Ecto neural progenitor cell (in vitro differentiated cells): Measurements from ENCODE around the gene GRAMD1A.
"Not testable (repeated sequence)": the region's sequence is repeated elsewhere in the genome, so short reads cannot be mapped to it uniquely, and the experiment has no call there.

Experiments
- DNase-seq: peaks from one replicate; pipeline ENCODE4 v3.0.0-alpha.2; 2018; ENCODE audit warnings: low spot score

Gene GRAMD1A

DNA sequence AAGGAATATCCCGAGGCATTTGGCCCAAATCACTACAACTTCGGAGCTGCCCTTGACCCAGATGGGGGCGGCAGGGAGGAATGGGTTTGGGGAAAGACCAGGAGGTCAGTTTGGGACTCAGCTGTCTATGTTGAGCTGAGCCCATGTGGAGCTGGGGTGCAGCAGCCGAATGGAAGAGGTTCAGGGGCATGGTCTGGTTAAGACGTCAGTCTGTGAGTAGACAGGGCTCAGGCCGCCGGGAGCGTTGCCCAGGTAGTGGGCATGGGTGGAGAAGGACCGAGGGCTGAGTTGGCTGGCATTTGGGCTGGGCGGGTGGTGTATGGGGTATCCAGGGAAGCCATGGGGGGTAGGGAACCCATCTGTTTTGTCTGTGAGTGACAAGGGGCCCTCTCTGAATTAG lies 20.9 kb downstream of the GRAMD1A start:
- DNase-seq: no peak

DNA sequence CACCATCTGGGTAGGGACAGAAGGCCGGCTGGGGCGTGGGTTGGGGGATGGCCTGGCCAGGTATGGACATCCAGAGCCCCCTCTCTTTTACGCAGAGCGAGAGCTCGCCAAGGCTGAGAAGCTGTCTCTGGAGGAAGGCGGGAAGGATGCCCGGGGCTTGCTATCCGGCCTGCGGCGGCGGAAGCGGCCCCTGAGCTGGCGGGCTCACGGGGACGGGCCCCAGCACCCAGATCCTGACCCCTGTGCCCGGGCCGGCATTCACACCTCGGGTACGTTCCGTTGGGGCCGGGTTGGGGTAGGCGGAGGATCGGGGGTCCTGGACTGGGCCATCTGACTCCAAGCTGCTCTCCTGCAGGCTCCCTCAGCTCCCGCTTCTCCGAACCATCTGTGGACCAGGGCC lies 21.5 kb downstream of the GRAMD1A start:
- DNase-seq: no peak

DNA sequence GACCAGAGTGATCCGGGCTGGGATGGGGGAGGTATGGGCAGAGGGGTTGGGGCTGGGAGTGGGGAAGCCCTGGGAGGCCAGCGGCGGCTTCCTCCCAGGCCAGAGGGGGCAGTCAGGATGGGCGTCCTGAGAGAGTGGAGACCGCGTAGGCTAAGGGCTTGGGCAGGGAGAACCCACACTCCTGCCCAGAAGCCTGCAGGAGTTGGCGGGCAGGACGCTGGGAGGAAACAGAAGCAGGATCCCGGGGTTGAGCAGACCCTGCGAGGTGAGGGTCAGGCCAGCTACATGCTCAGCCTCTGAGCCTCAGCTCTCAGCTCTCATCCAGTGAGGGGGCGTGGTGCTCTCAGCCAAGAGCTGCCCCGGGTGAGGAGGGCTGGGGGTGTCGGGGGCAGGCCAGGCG lies 22.3 kb downstream of the GRAMD1A start:
- no peak for DNase-seq

DNA sequence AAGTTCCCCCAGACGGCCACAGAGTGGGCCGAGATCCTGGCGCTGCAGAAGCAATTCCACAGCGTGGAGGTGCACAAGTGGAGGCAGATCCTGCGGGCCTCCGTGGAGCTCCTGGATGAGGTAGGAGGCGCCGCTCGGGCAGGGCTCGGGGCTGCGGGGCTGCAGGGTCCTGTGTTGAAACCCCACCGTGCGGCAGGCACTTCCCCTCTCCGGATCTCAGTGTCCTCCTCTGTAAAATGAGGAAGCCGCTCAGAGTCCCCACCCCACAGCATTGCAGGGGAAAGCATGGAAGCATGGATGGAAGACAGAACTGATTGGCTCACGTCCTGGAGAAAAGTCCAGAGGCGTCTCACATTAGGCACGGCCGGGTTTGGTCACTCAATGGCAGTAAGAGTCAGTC lies 23.3 kb downstream of the GRAMD1A start:
- no peak for DNase-seq

DNA sequence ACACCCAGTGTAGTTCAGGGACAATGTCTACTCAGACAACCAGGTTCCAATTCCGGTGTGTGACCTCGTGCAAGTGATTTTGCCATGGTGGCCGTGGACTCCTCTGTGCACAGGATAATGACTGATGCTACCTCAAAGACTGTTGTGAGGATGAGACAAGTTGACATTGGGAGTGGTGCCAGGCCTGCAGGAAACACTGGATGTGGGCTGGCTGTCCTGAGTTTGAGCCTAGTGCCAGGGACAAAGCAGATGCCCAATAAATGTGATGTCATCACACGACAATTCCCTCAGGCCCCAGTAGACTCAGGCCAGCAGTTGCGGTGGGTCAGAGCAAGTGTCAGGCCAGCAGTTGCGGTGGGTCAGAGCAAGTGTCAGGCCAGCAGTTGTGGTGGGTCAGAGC lies 24.0 kb downstream of the GRAMD1A start:
- no peak for DNase-seq

DNA sequence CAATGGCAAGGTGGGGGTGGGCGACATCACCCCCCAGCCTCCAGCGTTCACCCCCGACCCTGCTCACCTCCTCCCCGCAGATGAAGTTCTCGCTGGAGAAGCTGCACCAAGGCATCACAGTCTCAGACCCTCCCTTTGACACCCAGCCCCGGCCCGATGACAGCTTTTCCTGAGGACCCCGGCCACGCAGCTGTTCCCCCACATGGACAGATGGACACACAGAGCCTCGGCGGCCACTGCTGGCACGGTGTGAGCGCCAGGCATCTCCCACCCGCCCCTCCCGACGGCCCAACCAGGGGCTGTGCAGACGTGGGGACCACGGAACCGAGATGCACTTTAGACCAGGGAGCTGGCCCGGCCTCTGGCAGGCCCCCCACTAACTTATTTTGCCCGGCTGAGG lies 25.8 kb downstream of the GRAMD1A start:
- no peak for DNase-seq

DNA sequence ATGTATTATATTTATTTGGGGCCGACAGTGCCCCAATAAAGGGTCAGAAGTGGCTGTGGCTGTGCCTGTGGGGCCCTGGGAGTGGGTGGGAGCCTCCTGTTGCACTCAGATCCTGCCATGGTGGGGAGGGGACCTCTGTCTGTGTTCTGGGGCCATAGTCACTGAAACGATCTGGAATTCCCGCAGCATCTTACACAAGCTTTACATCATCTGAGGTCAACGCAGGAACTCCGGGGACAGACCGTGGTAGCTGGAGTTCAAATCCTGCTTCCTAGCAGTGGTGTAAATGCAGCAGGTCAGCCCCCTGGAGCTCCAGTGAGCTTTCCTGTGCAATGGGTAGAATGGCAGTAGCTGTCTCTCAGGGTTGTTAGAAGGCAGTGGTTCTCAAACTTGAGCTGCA lies 26.3 kb downstream of the GRAMD1A start:
- DNase-seq: no peak

DNA sequence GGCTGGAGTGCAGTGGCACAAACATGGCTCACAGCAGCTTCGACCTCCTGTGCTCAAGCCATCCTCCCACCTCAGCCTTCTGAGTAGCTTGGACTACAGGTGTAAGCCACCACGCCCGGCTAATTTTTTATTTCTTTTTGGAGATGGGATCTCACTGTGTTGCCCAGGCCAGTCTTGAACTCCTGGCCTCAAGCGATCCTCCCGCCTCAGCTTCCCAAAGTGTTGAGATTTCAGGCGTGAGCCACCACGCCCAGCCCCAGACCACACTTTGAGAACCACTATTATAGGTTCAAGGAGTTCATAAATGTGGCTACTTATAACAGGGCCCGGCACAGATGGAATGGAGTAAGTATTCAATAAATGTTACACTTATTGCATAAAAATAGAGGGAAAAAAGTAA lies 26.9 kb downstream of the GRAMD1A start:
- DNase-seq: no peak

DNA sequence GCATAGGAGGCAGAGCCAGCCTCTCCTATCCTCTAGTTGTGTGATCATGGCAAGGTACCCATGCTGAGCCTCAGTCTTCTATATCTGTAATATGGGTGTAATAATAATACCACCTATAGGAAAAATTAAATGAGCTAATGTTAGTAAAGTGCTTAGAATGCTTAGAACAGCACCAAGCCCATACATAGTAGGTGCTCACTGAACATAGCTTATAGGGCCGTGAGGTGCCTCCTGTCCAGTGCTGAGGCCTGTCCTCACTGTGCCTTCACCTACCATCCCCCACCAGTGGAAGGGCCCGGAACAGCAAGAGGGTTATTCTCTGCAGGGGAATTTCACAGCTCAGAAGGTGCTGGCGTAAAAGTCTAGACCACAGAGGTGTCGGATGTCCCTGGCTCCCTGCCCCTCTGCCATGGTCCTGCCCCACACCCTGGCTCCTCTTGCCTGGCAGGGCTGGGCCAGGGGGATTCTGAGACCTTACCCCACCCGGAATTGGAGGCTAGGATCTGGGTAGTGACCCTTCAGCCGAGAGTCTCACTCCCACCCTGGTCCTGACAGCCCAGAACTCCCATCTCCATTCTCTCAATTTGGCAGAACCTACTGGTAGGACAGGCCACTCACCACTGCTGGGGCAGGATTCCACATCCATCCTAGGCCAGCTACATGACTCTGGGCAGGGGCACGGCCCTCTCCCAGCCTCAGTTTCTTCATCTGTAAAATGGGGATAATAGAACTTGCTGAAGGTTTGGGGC lies 27.9 kb downstream of the GRAMD1A start:
- DNase-seq: no peak

DNA sequence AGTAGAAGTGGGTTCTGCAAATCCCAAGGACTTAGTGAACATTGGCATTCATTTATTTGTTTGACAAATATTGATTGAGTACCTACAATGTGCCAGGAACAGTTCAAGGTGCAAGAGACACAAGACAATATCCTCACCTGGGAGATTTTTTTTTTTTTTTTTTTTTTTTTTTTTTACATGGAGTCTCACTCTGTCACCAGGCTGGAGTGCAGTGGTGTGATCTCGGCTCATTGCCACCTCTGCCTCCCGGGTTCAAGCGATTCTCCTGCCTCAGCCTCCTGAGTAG lies 28.4 kb downstream of the GRAMD1A start:
- DNase-seq: not testable (repeated sequence)

DNA sequence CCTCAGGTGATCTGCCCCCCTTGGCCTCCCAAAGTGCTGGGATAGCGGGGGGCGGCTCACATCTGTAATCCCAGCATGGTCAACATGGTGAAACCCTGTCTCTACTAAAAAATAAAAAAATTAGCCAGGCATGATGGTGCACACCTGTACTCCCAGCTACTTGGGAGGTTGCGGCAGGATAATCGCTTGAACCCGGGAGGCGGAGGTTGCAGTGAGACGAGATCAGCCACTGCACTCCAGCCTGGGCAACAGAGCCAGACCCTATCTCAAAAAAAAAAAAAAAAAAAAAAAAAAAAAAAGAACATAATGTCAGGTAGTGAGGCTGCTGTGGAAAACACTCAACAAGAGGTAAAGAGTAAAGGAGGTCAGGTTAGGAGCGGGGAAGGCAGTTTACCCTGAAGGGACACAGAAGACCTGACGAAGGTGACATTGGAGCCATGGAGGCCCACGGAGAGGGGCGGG lies 29.2 kb downstream of the GRAMD1A start:
- DNase-seq: not testable (repeated sequence)

DNA sequence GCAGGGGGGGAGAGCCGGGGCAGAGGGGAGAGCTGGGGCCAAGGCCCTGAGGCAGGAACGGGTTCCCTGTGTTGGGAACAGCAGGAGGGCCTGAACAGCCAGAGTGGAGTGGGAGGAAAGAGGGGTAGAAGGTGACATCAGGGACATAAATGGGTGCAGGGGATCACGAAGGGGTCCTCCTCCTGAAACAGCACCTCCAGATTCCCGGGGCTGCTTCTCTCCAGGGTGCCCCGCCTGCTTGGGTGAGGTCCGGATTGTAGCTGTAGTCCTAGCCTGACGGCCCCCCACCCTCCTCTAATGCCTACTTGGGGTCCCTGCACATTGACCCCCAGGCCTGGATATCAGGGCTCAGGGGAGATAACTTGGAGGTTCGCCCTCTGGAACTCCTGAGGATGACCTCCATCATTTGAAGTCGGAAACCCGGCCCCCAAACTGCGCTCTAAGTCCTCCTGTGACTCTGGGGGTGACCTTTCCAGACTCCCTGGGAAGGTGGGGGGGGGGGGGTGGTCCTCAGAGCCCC lies 29.7 kb downstream of the GRAMD1A start:
- no peak for DNase-seq

DNA sequence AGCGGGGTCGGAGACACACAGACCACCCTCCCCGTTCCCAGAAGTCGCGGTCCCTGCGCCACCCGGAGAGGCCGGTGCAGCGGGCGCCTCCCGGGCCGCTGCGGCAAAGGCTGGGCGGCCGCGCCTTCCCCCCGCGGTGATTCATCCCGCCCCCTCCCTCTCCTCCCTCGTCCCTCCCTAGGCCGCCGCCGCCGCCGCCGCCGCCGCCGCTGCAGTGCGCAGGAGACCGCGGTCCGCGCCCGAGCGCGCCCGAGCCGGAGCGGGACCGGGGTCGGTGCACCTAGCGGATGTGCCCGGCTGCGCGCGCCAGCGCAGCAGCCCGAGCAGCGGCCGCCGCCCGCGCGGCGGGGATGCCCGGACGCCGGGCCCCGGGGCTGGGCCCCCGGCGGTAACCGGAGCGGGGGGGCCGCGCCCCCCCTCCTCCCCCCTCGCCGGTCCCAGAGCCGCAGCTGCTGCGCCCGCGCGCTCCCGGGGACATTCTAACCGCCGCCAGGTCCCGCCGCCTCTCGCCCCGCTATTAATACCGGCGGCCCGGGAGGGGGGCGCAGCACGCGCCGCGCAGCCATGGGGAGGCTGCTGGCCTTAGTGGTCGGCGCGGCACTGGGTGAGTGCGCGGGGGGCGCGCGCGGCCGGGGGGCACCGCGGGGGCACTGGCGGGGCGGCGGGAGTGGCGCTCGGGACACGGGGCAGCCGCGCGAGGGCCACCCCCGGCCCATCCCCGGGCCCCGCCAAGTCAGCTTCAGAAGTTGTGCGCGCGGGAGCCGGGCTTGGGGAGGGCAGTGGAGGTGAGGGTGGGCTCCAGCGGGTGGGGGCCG lies 30.3 kb downstream of the GRAMD1A start, which contains the start of gene SCN1B:
Gene SCN1B, plus strand, starts transcription at position 214 of the 815 bp plus-strand sequence. Its CDS starts 351 bp downstream, at position 565.
- DNase-seq: peak; percentile 78

DNA sequence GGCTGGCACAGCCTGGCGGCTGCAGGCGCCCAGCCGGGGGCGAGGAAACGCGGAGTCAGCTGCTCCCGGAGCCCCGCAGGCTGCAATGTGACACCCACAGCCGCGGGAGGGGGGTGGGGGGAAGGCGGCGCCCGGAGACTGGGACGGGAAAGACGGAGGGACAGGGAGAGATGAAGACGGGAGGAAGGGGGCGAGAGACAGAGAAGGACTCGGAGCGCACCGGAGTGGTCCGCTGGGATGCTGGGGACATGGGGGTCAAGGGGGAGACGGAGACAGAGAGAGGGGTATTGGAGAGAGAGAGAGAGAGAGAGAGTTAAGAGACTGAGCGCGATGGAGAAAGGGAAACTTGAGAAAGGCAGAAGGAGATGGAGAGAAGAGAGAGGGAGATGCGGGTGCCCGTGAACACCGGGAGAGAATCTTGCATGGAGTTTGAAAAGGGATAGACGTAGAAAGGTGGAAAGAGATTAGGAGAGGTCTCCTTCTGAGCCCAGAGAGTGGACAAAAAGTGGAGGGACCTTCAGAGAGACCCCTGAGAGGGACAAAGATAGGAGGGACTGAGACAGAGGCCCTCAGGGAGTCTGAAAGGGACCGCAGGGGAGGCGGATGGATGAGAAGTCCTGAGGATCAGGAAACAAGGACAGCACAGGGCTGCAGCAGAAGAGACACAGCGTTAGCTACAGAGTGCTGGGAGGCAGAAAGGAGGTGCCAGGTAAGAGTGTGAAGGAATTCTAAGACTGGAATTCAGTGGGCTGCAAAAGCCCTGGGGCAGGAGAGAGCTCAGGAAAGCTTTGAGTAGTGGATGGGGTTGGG lies 31.2 kb downstream of the GRAMD1A start:
- peak; percentile 75 for DNase-seq

DNA sequence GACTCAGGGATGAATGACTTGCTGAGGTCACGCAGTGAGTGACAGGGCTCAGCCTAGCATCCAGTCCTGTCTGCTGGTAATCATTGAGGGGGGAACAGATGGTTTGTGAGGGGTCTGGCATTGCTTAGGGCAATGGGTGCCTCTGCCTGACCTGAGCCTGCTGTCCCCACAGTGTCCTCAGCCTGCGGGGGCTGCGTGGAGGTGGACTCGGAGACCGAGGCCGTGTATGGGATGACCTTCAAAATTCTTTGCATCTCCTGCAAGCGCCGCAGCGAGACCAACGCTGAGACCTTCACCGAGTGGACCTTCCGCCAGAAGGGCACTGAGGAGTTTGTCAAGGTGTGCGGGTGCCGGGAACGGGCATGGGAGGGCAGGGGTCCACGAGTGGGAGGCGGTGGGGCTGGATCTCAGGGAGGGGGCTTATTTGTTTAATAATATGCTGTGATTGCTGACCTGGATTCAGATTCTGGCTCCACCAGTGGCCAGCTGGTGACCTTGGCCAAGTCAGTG lies 32.3 kb downstream of the GRAMD1A start:
- DNase-seq: no peak

DNA sequence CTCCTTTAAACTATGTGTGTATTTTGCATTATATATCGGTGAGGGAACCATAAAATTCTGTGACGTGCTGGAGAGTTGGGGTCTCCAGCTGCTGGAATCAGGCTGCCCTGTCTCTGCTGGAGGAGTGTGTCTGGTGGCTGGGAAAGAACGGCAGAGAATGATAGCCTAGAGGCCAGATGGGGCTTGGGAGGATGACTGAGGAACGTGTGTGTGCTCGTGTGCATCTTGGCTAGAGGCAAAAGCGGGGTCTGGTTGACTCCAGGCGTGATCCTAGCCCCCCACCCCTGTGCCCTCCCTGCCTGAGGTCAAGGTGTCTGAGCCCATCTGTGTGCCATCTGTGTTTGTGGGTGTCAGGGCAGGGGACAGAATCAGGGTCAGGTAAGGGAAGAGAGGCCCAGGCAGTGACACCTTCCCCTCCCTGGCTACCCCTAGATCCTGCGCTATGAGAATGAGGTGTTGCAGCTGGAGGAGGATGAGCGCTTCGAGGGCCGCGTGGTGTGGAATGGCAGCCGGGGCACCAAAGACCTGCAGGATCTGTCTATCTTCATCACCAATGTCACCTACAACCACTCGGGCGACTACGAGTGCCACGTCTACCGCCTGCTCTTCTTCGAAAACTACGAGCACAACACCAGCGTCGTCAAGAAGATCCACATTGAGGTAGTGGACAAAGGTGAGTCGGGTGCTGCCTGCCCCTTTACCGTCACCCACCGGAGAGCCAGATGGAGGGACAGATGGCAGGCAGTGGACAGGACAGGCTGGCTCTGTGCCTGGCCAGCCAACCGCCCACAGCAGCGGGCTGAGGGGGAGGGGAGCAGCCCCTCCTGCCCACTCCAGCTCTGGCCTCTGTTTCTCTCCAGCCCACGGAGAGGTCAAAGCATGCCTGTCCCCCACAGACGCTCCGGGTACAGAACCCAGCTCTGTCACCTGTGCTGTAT lies 33.2 kb downstream of the GRAMD1A start:
- DNase-seq: no peak

DNA sequence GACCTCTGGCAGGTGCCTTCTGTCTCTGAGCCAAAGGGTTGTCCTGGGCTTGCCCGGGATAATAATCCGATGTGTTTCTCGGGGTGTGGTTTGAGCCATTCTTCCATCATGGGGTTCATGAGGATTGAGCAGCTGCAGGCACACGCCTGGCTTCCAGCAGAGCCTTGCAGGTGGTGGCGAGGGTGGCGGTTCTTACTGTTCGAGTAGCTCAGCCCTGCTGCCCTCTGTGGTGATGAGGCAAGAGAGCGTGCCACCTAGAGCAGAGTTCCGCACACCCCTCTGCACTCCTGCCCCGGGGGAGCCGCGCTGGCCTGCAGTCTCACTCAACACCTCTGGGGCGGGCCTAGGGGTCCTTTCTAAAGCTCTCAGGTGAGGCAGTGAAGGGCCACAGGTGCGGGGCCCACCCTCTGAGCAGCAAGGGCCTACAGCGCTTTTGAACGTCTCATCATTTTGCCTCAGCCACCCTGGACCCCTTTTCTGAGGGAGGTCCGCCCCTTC lies 33.9 kb downstream of the GRAMD1A start:
- no peak for DNase-seq

DNA sequence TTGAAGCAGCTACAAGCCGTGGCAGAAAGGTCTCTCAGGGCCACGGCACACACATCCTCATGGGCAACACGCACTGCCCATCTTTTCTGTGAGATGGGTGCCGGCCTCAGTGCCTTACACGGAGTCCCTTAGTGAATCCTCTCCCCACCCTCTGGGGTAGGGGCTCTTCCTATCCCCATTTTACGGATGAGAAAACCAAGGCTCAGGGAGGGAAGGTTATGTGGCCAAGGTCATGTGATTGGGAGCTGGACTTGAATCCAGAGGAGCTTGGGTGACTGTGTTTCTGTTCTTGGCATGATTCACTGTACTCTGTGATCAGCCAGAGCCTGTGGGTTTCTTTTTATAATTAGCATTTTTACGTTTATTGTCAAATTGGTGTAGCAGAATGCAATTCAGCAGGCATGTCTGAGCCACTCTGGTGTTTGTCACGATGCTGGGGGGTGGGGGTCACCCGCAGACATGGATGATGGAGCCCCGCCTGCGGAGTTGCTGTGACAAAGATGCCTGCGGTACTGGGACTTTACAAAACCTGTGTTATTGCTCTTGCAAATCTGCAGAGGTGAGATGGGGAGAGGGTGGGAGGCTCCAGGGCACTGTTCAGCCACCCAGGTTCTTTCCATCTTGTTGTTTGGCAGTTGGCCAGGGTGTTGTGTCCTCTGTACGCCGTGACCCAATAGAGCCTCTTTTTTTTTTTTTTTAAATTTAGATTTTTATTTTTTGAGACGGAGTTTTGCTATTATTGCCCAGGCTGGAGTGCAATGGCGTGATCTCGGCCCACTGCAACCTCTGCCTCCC lies 34.7 kb downstream of the GRAMD1A start:
- no peak for DNase-seq

DNA sequence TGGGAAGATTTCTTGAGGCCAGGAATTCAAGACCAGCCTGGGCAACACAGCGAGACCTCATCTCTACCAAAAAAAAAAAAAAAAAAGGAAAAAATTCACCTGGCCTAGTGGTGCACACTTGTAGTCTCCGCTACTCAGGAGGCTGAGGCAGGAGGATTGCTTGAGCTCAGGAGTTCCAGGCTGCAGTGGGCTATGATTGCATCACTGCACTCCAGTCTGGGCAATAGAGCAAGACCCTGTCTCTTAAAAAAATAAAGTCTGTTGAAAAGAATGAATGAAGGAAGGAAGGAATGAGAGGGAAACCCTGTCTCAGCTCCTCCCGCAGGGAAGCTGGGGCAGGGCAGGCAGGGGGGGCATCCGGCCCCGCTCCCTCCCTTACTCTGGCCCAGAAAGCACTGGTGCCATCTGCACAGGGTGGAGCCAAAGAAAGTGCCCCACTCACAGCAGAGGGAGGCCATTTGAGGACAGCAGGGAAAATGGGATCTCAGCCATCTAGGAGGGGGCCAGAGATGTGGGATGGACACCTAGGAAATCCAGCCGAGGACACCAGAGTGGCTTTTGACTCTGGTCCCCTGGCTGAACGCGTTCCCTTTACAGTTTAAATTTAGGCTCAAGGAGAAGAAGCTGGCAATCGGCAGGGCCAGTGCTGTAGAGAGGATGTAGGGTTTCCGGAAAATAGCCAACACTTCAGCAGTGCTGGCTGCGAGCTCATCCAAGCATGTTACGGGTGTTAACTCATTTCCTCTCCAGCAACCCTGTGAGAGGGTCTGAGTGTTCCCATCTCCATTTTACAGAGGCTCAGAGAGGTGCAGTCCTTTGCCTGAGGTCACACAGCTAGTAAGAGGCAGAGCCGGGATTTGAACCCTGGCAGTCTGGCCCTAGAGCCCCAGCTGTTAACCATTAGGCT lies 37.8 kb downstream of the GRAMD1A start:
- DNase-seq: no peak
